A673 (cell line): ENCODE results near the gene MAST4.

ENCODE experiments used
- EZH2 ChIP-seq: fragments of 200-600 bp; sonication (generic); IDR thresholded peaks from 2 replicates; pipeline ENCODE4 v1.6.1; 2017; ENCODE audit warnings: borderline replicate concordance, low read depth, mild to moderate bottlenecking, mixed read lengths, antibody characterized with exemption, low read length; ENCODE audit not compliant: poor library complexity, severe bottlenecking
- TF ChIP-seq, protein P1 (sequence below): fragments of 300-800, 200-600 bp; sonication (generic); conservative IDR thresholded peaks from 2 replicates; pipeline ENCODE4 v1.5.1; 2017; ENCODE audit warnings: low read depth, mild to moderate bottlenecking, antibody characterized with exemption, low read length, moderate library complexity, mixed read lengths

DNA sequence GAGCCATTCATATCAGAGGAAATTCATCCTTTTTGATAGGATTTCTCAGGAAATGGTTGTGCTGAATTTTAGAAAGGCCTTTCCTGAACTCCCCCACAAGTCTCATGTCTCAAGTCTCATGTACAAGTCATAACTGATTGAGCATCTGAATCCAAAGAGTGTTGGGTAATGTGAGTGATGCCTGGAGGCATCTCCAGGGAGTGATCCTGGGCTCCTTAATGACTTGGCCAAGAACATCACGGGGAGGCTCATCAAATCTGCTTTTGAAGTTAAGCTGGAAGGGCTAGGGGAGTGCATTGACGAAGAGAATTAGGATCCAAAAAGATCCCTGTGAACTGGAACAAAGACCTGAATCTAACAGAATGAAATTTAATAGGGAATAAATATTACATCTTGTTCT lies 79.2 kb downstream of the MAST4 start:
- TF ChIP-seq, protein P1, sequence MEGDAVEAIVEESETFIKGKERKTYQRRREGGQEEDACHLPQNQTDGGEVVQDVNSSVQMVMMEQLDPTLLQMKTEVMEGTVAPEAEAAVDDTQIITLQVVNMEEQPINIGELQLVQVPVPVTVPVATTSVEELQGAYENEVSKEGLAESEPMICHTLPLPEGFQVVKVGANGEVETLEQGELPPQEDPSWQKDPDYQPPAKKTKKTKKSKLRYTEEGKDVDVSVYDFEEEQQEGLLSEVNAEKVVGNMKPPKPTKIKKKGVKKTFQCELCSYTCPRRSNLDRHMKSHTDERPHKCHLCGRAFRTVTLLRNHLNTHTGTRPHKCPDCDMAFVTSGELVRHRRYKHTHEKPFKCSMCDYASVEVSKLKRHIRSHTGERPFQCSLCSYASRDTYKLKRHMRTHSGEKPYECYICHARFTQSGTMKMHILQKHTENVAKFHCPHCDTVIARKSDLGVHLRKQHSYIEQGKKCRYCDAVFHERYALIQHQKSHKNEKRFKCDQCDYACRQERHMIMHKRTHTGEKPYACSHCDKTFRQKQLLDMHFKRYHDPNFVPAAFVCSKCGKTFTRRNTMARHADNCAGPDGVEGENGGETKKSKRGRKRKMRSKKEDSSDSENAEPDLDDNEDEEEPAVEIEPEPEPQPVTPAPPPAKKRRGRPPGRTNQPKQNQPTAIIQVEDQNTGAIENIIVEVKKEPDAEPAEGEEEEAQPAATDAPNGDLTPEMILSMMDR: no peak
- TF ChIP-seq EZH2: no peak
